HL-60 (cell line): ENCODE results near the gene RIPK3.

ENCODE experiments used
- GABPA ChIP-seq: IDR thresholded peaks from 2 replicates; pipeline ENCODE4 v1.6.1; 2012; ENCODE audit warnings: low read depth
- POLR2AphosphoS5 ChIP-seq: IDR thresholded peaks from 2 replicates; pipeline ENCODE4 v1.6.1; 2012; ENCODE audit warnings: low read depth
- REST ChIP-seq: IDR thresholded peaks from 2 replicates; pipeline ENCODE4 v1.6.1; 2012; ENCODE audit warnings: low read depth; ENCODE audit not compliant: insufficient replicate concordance
- SPI1 ChIP-seq: IDR thresholded peaks from 2 replicates; pipeline ENCODE4 v1.6.1; 2012; ENCODE audit warnings: low read depth, mild to moderate bottlenecking, borderline replicate concordance
- TF ChIP-seq, protein P1 (sequence below): IDR thresholded peaks from one replicate; pipeline ENCODE4 v1.5.1; 2011; ENCODE audit warnings: low read length, control low read depth, inconsistent platforms; ENCODE audit not compliant: insufficient read depth

- TF ChIP-seq, protein P1, sequence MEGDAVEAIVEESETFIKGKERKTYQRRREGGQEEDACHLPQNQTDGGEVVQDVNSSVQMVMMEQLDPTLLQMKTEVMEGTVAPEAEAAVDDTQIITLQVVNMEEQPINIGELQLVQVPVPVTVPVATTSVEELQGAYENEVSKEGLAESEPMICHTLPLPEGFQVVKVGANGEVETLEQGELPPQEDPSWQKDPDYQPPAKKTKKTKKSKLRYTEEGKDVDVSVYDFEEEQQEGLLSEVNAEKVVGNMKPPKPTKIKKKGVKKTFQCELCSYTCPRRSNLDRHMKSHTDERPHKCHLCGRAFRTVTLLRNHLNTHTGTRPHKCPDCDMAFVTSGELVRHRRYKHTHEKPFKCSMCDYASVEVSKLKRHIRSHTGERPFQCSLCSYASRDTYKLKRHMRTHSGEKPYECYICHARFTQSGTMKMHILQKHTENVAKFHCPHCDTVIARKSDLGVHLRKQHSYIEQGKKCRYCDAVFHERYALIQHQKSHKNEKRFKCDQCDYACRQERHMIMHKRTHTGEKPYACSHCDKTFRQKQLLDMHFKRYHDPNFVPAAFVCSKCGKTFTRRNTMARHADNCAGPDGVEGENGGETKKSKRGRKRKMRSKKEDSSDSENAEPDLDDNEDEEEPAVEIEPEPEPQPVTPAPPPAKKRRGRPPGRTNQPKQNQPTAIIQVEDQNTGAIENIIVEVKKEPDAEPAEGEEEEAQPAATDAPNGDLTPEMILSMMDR: no peak
- no peak for TF ChIP-seq POLR2AphosphoS5
- no peak for TF ChIP-seq REST
- no peak for TF ChIP-seq GABPA
- no peak for TF ChIP-seq SPI1
Observed at GRCh38 chr14:24377126-24377525, 37.3 kb upstream of the RIPK3 start.
